Right lobe of liver (tissue), 5 donors: Measurements from ENCODE around the gene MAP3K19. TPM values are rescaled to one million over a fixed set of nuclear protein-coding genes. Genes with fewer than 3 reads are reported as not detected.

Experiments
- total RNA-seq, 6 experiments: library from RNA; depleted of rRNA in 2 of 6; stranded (reverse); fragments of >200 nt in 2 of 6; fragmentation: NEBNext Ultra II Directional in 3 of 6; extraction: Animal tissue kit (Norgen Biotek cat#: 25700) in 3 of 6; gene quantifications; one replicate each; pipeline versions ENCODE4 v1.1.0 to v1.2.4, GENCODE V29; 2016 to 2023
- donor health status: DM: no; HTN: no; CAD: no.
- donor health status: DM: no; HTN: no; CAD: no.
- donor health status: DM: no; HTN: yes; CAD: no.
- donor health status: DM: no; HTN: yes; CAD: no.

Gene MAP3K19
- total RNA-seq, 6 experiments from 2014 or later: not detected

Other genes starting within 250 kb of the MAP3K19 start
- 100 to 1,000 TPM in 2 of 6 experiments, 10 to 100 TPM in 4; 38.3 to 145 (median 87.0) TPM for gene ACMSD, start 208.8 kb downstream of the MAP3K19 start, total RNA-seq
- gene CCNT2, start 128.6 kb downstream of the MAP3K19 start, total RNA-seq: 10 to 100 TPM; 13.2 to 23.6 (median 17.5) TPM
- gene RAB3GAP1, start 4.8 kb upstream of the MAP3K19 start, total RNA-seq: 10 to 100 TPM; 13.9 to 17.8 (median 15.9) TPM